ENCODE results near the gene CLIP4.

GRCh38 chr2:29225814-29226213, 110.6 kb downstream of the CLIP4 start:
- TF ChIP-seq TCF4 (CRISPR knock-in tag; IDR thresholded peaks at IDR 0.05; ENCODE audit: borderline replicate concordance): no peak
- TF ChIP-seq ZFP3 (CRISPR knock-in tag; IDR thresholded peaks at IDR 0.05): no peak
- no peak for TF ChIP-seq ZNF565 (CRISPR knock-in tag; conservative IDR thresholded peaks at IDR 0.05; ENCODE audit: low read depth)
- TF ChIP-seq TOX (CRISPR knock-in tag; IDR thresholded peaks at IDR 0.05; ENCODE audit: borderline replicate concordance): no peak
- TF ChIP-seq, protein P1, sequence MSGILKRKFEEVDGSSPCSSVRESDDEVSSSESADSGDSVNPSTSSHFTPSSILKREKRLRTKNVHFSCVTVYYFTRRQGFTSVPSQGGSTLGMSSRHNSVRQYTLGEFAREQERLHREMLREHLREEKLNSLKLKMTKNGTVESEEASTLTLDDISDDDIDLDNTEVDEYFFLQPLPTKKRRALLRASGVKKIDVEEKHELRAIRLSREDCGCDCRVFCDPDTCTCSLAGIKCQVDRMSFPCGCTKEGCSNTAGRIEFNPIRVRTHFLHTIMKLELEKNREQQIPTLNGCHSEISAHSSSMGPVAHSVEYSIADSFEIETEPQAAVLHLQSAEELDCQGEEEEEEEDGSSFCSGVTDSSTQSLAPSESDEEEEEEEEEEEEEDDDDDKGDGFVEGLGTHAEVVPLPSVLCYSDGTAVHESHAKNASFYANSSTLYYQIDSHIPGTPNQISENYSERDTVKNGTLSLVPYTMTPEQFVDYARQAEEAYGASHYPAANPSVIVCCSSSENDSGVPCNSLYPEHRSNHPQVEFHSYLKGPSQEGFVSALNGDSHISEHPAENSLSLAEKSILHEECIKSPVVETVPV (CRISPR knock-in tag; IDR thresholded peaks at IDR 0.05): no peak
- TF ChIP-seq, protein P2, sequence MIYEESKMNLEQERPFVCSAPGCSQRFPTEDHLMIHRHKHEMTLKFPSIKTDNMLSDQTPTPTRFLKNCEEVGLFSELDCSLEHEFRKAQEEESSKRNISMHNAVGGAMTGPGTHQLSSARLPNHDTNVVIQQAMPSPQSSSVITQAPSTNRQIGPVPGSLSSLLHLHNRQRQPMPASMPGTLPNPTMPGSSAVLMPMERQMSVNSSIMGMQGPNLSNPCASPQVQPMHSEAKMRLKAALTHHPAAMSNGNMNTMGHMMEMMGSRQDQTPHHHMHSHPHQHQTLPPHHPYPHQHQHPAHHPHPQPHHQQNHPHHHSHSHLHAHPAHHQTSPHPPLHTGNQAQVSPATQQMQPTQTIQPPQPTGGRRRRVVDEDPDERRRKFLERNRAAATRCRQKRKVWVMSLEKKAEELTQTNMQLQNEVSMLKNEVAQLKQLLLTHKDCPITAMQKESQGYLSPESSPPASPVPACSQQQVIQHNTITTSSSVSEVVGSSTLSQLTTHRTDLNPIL (CRISPR knock-in tag; IDR thresholded peaks at IDR 0.05; ENCODE audit: low read depth): no peak

Data from SK-N-SH treated with all-trans-retinoic acid at 6 μM for 48 hours (cell line).